Spleen (tissue), 11 donors: ENCODE measurements around the gene GPR176. TPM values are rescaled to one million over a fixed set of nuclear protein-coding genes. Genes with fewer than 3 reads are reported as not detected.

Experiments
- DNase-seq: peaks from one replicate; pipeline ENCODE4 v3.0.0-alpha.2; 2020
- H3K27ac ChIP-seq, 8 donors: fragments of 200-600 bp; sonication (generic) in 7 of 8; 1 replicate in 4 of 8; 2 replicates in 4 of 8; pipeline versions ENCODE4 v1.5.0 to v1.8.0; 2016 to 2021; ENCODE audit warnings: inconsistent platforms in 4 of 8, mild to moderate bottlenecking in 4 of 8, moderate library complexity in 1 of 8
- H3K27me3 ChIP-seq, 7 donors: fragments of 200-600 bp; sonication (generic) in 6 of 7; replicated peaks in 1 of 7; 1 replicate in 4 of 7; 2 replicates in 3 of 7; pipeline versions ENCODE4 v1.5.0 to v1.8.0; 2016 to 2021; ENCODE audit warnings: inconsistent platforms in 3 of 7, mild to moderate bottlenecking in 1 of 7
- H3K36me3 ChIP-seq, 6 donors: fragments of 200-600 bp; sonication (generic) in 5 of 6; 1 replicate in 4 of 6; 2 replicates in 2 of 6; pipeline versions ENCODE4 v1.5.0 to v1.8.0; 2016 to 2021; ENCODE audit warnings: inconsistent platforms in 2 of 6
- H3K4me1 ChIP-seq, 6 donors: fragments of 200-600 bp; sonication (generic) in 5 of 6; 1 replicate in 3 of 6; 2 replicates in 3 of 6; pipeline versions ENCODE4 v1.5.0 to v1.8.0; 2016 to 2021; ENCODE audit warnings: inconsistent platforms in 3 of 6
- H3K4me3 ChIP-seq, 8 donors: fragments of 200-600 bp; sonication (generic) in 7 of 8; 1 replicate in 4 of 8; 2 replicates in 4 of 8; pipeline versions ENCODE4 v1.5.0 to v1.8.0; 2016 to 2021; ENCODE audit warnings: inconsistent platforms in 4 of 8, mild to moderate bottlenecking in 4 of 8, moderate library complexity in 2 of 8
- H3K9me3 ChIP-seq, 8 donors: fragments of 200-600 bp; sonication (generic) in 7 of 8; 1 replicate in 4 of 8; 2 replicates in 4 of 8; pipeline versions ENCODE4 v1.5.0 to v1.8.0; 2016 to 2021; ENCODE audit warnings: inconsistent platforms in 4 of 8
- POLR2A ChIP-seq, 3 donors: fragments of 450-650 bp; IDR thresholded peaks; one replicate each; pipeline ENCODE4 v1.5.1; 2017; ENCODE audit warnings: antibody characterized with exemption in 3 of 3, mild to moderate bottlenecking in 1 of 3
- POLR2AphosphoS5 ChIP-seq, 3 donors: sonication (generic); formaldehyde crosslinking; IDR thresholded peaks; one replicate each; pipeline ENCODE4 v1.5.1; 2017; ENCODE audit warnings: antibody characterized with exemption in 3 of 3
- WGBS, 5 donors: extraction: QIAGEN DNeasy Blood & Tissue Kit in 3 of 5; methylation state at CpG; one replicate each; pipeline versions ENCODE4 v1.1.5 to v1.1.7; 2013 to 2018; 5-methylcytosine and 5-hydroxymethylcytosine counted together
- intact Hi-C: fragments of 100-400 bp; cut with DNase I; formaldehyde crosslinking; loops from one replicate; pipeline ENCODE4 v1.15.0; 2023; ENCODE audit warnings: low total_unique reads
- polyA plus RNA-seq, 3 donors: library from polyadenylated mRNA; stranded (reverse); fragments of 200-250 nt; gene quantifications; one replicate each; pipeline ENCODE4 v1.2.1, GENCODE V29; 2013
- total RNA-seq, 7 donors: library from RNA; depleted of rRNA in 3 of 7; stranded (reverse); fragments of >200 nt in 3 of 7; fragmentation: NEBNext Ultra II Directional in 4 of 7; extraction: Animal tissue kit (Norgen Biotek cat#: 25700) in 4 of 7; gene quantifications; one replicate each; pipeline versions ENCODE4 v1.1.0 to v1.2.1, GENCODE V29; 2016 to 2021
- TF ChIP-seq, protein P1 (sequence below), 11 experiments: fragments of 200-600 bp in 7 of 11; fragments of 450-650 bp in 4 of 11; sonication (generic) in 4 of 11; IDR thresholded peaks in 8 of 11; conservative IDR thresholded peaks in 3 of 11; 1 replicate in 7 of 11; 2 replicates in 4 of 11; pipeline versions ENCODE4 v1.4.0 to v1.8.0; 2016 to 2021; ENCODE audit warnings: antibody characterized with exemption in 11 of 11, inconsistent platforms in 4 of 11, mild to moderate bottlenecking in 1 of 11
- donor health status: healthy with polysubstance abuse.
- donor health status: DM: no; HTN: no; CAD: no; lungs with moderate emphysema.
- donor health status: DM: no; HTN: no; CAD: no.
- donor health status: Bipolar disorder and iron deficiency.
- donor health status: healthy.
- donor health status: DM: no; HTN: no; CAD: no.
- donor health status: DM: yes; HTN: yes; CAD: no.

The GPR176 gene
- total and polyA plus RNA-seq, 10 donors = 2.7 to 12.8 (median 5.1) TPM

GRCh38 chr15:39797407-39797806 is 122.7 kb downstream of the GPR176 start:
- no peak for TF ChIP-seq POLR2AphosphoS5 (IDR thresholded peaks at IDR 0.05)
- no peak for TF ChIP-seq POLR2A (IDR thresholded peaks at IDR 0.05)
- TF ChIP-seq, protein P1, sequence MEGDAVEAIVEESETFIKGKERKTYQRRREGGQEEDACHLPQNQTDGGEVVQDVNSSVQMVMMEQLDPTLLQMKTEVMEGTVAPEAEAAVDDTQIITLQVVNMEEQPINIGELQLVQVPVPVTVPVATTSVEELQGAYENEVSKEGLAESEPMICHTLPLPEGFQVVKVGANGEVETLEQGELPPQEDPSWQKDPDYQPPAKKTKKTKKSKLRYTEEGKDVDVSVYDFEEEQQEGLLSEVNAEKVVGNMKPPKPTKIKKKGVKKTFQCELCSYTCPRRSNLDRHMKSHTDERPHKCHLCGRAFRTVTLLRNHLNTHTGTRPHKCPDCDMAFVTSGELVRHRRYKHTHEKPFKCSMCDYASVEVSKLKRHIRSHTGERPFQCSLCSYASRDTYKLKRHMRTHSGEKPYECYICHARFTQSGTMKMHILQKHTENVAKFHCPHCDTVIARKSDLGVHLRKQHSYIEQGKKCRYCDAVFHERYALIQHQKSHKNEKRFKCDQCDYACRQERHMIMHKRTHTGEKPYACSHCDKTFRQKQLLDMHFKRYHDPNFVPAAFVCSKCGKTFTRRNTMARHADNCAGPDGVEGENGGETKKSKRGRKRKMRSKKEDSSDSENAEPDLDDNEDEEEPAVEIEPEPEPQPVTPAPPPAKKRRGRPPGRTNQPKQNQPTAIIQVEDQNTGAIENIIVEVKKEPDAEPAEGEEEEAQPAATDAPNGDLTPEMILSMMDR (IDR thresholded peaks at IDR 0.05 in 8 of 11, conservative IDR thresholded peaks at IDR 0.05 in 3 of 11) = no peak
- no peak for DNase-seq
- Histone ChIP-seq H3K4me1 (peaks cover 0 to 4% (median 0%) of the 10 kb centered on the region in 6 donors), H3K9me3 (no peaks in the 10 kb centered on the region), H3K27me3 (peaks cover 0 to 19% (median 0%) of the 10 kb centered on the region in 7 donors), H3K36me3 (no peaks in the 10 kb centered on the region), H3K27ac (no peak overlapping the region), H3K4me3 (no peak overlapping the region)
- intact Hi-C loops = no loop called here
- WGBS, 5 donors = 82 to 95% (median 89%) methylated on average over 6 of the region's 6 CpGs

DNA sequence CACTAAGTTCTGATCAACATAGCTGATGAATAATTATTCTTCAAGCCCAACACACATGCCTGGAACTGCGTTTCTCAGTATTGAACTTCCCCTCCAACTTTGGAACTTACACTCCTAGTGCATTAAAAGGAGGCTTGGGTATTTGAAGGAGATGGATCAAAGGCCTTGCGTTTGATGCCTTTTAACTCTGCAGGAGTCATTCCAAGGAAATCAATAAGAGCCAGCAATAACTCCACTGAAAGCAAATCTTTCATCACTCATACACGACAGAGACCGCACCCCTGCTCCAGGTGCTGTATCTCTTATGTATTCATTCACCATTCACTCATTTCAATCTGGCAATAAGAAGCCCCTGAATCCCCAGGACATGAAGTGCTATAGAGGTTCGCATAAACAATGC is 123.5 kb downstream of the GPR176 start:
- intact Hi-C loops = no loop called here
- 92 to 96% (median 95%) methylated on average over 5 of the region's 5 CpGs for WGBS, 5 donors
- DNase-seq = no peak
- Histone ChIP-seq H3K4me3 (no peak overlapping the region), H3K27me3 (peaks cover 0 to 19% (median 0%) of the 10 kb centered on the region in 7 donors), H3K9me3 (no peaks in the 10 kb centered on the region), H3K36me3 (no peaks in the 10 kb centered on the region), H3K27ac (no peak overlapping the region), H3K4me1 (peaks cover 0 to 4% (median 0%) of the 10 kb centered on the region in 6 donors)
- no peak for TF ChIP-seq POLR2A (IDR thresholded peaks at IDR 0.05)
- TF ChIP-seq, protein P1 (IDR thresholded peaks at IDR 0.05 in 8 of 11, conservative IDR thresholded peaks at IDR 0.05 in 3 of 11) = no peak
- TF ChIP-seq POLR2AphosphoS5 (IDR thresholded peaks at IDR 0.05) = no peak

GRCh38 chr15:39795486-39795885 is 124.6 kb downstream of the GPR176 start:
- 56 to 70% (median 69%) methylated on average over 3 of the region's 3 CpGs for WGBS, 5 donors
- Histone ChIP-seq H3K27me3 (peaks cover 0 to 19% (median 0%) of the 10 kb centered on the region in 7 donors), H3K9me3 (no peaks in the 10 kb centered on the region), H3K36me3 (no peaks in the 10 kb centered on the region), H3K27ac (no peak overlapping the region), H3K4me1 (peaks cover 0 to 4% (median 0%) of the 10 kb centered on the region in 6 donors), H3K4me3 (no peak overlapping the region)
- intact Hi-C loops = no loop called here
- TF ChIP-seq POLR2A (IDR thresholded peaks at IDR 0.05) (no peak), POLR2AphosphoS5 (IDR thresholded peaks at IDR 0.05) (no peak)
- TF ChIP-seq, protein P1 (IDR thresholded peaks at IDR 0.05 in 8 of 11, conservative IDR thresholded peaks at IDR 0.05 in 3 of 11) = no peak
- DNase-seq = no peak

GRCh38 chr15:39794954-39795353 is 125.1 kb downstream of the GPR176 start:
- Histone ChIP-seq H3K9me3 (no peaks in the 10 kb centered on the region), H3K4me3 (no peak overlapping the region), H3K36me3 (no peaks in the 10 kb centered on the region), H3K27me3 (peaks cover 0 to 19% (median 0%) of the 10 kb centered on the region in 7 donors), H3K27ac (no peak overlapping the region), H3K4me1 (peaks cover 0 to 4% (median 0%) of the 10 kb centered on the region in 6 donors)
- TF ChIP-seq, protein P1 (IDR thresholded peaks at IDR 0.05 in 8 of 11, conservative IDR thresholded peaks at IDR 0.05 in 3 of 11) = no peak
- no peak for TF ChIP-seq POLR2A (IDR thresholded peaks at IDR 0.05)
- no peak for TF ChIP-seq POLR2AphosphoS5 (IDR thresholded peaks at IDR 0.05)
- WGBS, 5 donors = 79 to 90% (median 83%) methylated on average over 3 of the region's 3 CpGs
- intact Hi-C loops = no loop called here
- DNase-seq = no peak
